Measurements from ENCODE around the gene TRAF2.

TRAF2 gene

DNA sequence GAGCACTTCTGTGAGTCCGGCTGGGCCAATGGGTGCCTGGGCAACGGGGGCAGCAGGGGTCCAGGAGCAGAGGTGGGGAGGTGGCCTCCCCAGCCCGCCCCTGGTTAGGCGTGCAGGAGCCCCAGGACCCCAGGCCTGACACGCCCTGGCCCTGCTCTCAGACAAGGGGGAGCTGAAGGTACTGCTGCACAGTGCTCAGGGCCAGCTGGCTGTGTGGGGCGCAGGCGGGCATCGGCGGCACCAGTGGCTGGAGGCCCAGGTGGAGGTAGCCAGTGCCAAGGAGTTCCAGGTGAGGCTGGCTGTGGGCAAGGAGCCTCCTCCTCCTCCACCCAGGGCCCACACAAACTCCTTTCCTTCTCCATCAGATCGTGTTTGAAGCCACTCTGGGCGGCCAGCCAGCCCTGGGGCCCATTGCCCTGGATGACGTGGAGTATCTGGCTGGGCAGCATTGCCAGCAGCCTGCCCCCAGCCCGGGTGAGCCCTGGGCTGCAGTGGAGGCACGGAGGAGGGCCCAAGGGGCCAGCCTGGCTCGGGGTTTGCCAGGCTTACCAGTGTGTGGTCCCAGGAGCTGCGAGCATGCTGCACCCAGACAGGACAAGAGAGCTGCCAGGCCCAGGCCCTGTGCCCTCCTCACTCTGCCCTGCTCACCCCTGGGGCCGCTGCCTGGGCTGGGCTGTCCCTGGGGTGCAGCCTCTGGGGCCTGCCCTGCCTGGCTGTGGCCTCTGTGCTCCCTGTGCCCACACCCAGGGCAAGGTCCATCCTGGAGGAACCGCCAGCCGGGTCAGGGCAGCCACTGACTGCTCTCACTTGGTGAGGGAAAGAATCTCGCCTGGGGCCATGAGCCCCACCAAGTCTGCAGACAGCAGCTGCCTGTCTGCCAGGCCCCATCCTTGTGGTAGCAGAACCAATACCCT is 27.2 kb upstream of the TRAF2 start:
- no peak for TF ChIP-seq REST (IDR thresholded peaks at IDR 0.05; ENCODE audit: insufficient read depth in 1 of 2, low read depth in 2 of 2, low read length in 2 of 2)
- TF ChIP-seq FOXP2 (optimal IDR thresholded peaks at IDR 0.05; ENCODE audit: borderline replicate concordance, extremely low read depth, extremely low read length, insufficient read depth), result no peak
- TF ChIP-seq POLR2AphosphoS5 (IDR thresholded peaks at IDR 0.05; ENCODE audit: low read depth, low read length), result no peak
- TF ChIP-seq TAF1 (IDR thresholded peaks at IDR 0.05; ENCODE audit: borderline replicate concordance, insufficient read depth, low read length), result no peak
- no peak for TF ChIP-seq SIN3A (IDR thresholded peaks at IDR 0.05; ENCODE audit: borderline replicate concordance, insufficient read depth, low read length)

GRCh38 chr9:136860529-136860928 is 25.8 kb upstream of the TRAF2 start:
- TF ChIP-seq SIN3A (IDR thresholded peaks at IDR 0.05; ENCODE audit: borderline replicate concordance, insufficient read depth, low read length), result no peak
- TF ChIP-seq POLR2AphosphoS5 (IDR thresholded peaks at IDR 0.05; ENCODE audit: low read depth, low read length), result no peak

DNA sequence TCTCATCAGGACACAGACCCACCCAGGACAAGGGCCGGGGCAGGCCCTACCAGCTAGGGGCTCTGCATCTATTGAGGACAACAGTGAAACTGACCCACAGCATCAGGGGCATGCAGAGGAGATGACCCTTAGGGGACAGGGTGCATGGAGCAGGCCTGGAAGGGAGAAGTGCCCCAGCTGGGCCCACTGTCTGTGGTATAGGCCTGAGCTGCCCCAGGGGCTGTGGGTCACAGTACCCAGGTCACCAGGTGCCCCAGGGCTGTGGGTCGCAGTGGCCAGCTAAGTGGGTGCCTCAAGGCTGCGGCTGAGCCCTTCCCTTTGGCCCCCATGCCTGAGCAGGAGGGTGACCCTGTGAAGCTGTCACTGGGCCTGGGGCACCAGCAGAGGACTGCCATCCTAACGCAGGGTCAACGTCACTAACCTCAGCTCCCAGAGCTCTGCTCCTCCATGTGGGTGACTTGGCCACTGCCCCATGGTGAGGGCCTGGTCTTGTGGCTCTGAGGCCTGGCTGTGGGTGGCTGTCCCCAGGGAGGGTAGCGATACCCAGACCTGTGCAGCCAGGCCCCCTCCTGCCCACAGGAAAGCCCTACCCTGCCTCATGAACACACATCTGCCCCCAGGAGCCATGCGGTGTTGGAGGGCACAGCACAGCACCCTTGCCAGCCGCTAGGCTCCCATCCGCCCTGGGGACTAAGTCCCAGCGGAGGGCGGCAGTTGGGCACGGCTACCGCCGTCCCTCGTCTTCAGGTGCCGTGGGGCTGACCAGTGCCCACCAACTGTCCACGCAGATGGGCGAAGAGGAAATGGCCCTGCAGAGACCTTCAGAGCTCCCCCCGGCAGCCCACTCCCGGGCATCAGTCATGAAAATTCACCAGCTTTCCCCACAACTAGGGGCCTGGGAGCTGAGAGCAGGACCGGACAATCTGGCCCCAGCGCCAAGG is 25.1 kb upstream of the TRAF2 start:
- no peak for TF ChIP-seq FOXP2 (optimal IDR thresholded peaks at IDR 0.05; ENCODE audit: borderline replicate concordance, extremely low read depth, extremely low read length, insufficient read depth)
- peak; percentile 67 for TF ChIP-seq POLR2AphosphoS5 (IDR thresholded peaks at IDR 0.05; ENCODE audit: low read depth, low read length)

DNA sequence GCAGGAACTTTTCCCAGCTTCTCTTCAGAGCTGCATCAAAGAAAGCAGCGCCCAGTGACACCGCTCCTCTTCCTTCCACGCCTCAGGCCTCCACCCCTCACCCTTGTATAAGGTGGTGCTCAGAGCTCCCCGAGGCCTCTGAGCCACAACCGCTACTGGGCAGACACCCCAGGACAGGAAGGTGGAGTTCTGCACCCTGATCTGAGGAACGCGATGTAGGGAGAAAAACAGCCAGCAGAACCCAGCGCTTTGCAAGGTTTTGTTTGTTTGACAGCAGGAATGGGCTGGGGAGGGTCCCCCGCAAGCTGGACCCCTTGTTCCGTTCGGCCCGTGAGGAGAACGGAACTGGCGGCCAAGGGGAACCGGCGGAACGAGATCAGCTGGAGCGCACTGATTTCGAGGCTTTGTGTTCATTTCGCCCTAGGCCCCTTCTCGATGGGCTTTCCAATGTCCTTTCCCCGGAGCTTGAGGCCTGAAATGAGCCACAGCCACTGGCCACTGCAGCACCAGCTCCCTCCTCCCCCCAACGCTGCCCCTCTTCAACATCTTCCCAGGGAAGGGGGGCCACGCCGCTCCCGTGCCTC is 24.4 kb upstream of the TRAF2 start:
- TF ChIP-seq POLR2AphosphoS5 (IDR thresholded peaks at IDR 0.05; ENCODE audit: low read depth, low read length) (no peak), REST (IDR thresholded peaks at IDR 0.05; ENCODE audit: insufficient read depth in 1 of 2, low read depth in 2 of 2, low read length in 2 of 2) (no peak), TAF1 (IDR thresholded peaks at IDR 0.05; ENCODE audit: borderline replicate concordance, insufficient read depth, low read length) (no peak), FOXP2 (optimal IDR thresholded peaks at IDR 0.05; ENCODE audit: borderline replicate concordance, extremely low read depth, extremely low read length, insufficient read depth) (no peak), SIN3A (IDR thresholded peaks at IDR 0.05; ENCODE audit: borderline replicate concordance, insufficient read depth, low read length) (no peak)

- no peak for TF ChIP-seq POLR2AphosphoS5 (IDR thresholded peaks at IDR 0.05; ENCODE audit: low read depth, low read length)
- no peak for TF ChIP-seq SIN3A (IDR thresholded peaks at IDR 0.05; ENCODE audit: borderline replicate concordance, insufficient read depth, low read length)
- no peak for TF ChIP-seq FOXP2 (optimal IDR thresholded peaks at IDR 0.05; ENCODE audit: borderline replicate concordance, extremely low read depth, extremely low read length, insufficient read depth)
- TF ChIP-seq TAF1 (IDR thresholded peaks at IDR 0.05; ENCODE audit: borderline replicate concordance, insufficient read depth, low read length), result no peak
- no peak for TF ChIP-seq REST (IDR thresholded peaks at IDR 0.05; ENCODE audit: insufficient read depth in 1 of 2, low read depth in 2 of 2, low read length in 2 of 2)
Observed at GRCh38 chr9:136862849-136863622, 23.3 kb upstream of the TRAF2 start.
